AG08395 (cell line): Measurements from ENCODE around the gene CATSPER1.
A peak's percentile ranks its signal among the peaks of the same experiment; 100 is the strongest.

Experiments used
- DNase-seq: peaks from one replicate; pipeline ENCODE4 v3.0.0; 2012; ENCODE audit warnings: mixed read lengths, low spot score

CATSPER1 gene

DNA sequence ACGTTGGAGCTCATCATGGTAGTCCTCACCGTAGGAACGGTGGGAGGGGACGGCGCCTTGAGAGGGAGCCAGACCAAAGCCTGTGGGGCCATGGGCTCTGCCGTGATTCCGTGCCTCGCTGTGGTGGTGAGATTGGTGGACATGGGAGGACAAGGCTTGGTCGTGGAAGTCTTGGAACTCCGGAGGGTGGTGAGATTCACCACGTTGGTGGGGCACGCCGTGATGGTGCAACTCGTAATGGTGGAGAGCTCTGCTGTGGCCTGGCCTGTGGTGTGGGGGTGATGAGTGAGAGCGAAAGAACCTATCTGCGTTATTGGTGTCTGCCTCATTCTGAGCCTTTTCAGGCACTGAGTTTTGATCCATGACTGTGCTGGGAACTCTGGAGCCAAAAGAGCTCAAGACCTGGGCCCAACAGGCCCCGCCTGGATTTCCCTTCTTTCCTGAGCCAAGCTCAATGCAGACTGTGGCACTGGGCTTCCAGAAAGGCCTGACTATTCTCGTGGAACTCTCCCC, at the start of gene CATSPER1:
Gene CATSPER1, minus strand, starts transcription at position 463 of the 513 bp plus-strand sequence. Its CDS starts 100 bp downstream, at position 363.
- no peak for DNase-seq

DNA sequence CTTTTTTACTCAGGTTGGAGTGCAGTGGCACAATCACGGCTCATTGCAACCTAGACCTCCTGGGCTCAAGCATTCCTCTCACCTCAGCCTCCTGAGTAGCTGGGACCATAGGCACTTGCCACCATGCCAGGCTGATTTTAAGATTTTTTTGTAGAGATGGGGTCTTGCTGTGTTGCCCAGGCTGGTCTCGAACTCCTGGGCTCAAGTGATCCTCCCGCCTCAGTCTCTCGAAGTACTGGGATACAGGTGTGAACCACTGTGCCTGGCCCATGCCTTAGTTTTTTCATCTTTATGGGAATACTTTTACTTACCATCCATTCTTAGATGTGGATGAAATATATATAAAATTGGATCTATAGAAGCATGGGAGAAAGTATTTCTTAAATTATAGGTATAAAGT, 49.0 kb upstream of the CATSPER1 start:
- DNase-seq = no peak

DNA sequence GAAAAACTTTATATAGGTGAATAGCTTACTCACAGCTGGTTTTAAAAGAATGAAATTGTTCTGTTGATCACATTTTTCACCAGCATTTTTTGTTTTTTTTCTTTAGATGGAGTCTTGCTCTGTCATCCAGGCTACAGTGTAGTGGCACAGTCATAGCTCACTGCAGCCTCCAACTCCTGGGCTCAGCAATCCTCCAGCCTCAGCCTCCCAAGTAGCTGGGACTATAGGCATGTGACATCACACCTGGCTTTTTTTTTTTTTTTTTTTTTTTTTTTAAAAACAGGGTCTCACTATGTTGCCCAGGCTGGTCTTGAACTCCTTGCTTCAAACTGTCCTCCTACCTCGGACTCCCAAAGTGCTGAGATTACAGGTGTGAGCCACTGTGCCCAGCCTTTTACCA, 47.4 kb upstream of the CATSPER1 start:
- DNase-seq = no peak

DNA sequence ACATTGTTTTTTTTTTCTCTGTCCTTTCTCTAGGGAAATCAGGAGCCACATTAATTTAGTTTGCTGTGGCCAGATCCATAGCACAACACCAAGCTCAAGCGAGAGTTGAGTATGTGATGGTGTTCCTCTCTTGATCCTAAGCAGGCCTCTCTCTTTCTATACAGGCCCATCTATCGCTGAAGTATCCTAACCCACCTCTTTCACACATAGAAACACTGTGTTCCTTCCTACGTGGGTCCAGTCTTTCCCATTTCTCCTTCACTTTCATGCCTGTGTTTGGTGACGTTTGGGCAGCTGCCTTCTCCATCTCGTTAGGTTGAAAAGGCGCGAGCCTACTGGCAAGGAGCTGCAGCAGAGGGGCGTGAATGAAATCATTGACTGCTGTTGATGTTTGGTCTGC, 46.2 kb upstream of the CATSPER1 start:
- DNase-seq = no peak

DNA sequence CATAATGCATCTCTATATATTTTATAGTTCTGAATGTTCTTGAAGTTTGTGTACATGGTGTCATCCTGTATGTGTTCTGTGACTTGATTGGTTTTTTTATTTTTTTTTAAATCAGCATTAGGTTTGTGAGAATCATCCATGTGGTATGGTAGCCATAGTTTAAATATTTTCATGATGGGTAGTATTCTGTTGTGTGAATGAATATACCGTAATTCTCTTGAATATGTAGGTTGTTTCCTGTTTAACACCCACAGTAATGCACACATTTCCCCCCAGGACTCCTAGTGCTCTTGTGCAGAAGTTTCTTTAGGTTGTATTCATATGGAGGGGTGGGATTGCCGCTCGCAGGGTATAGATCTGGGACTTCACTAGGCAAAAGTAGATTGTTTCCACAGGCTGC, 45.8 kb upstream of the CATSPER1 start:
- DNase-seq = no peak

DNA sequence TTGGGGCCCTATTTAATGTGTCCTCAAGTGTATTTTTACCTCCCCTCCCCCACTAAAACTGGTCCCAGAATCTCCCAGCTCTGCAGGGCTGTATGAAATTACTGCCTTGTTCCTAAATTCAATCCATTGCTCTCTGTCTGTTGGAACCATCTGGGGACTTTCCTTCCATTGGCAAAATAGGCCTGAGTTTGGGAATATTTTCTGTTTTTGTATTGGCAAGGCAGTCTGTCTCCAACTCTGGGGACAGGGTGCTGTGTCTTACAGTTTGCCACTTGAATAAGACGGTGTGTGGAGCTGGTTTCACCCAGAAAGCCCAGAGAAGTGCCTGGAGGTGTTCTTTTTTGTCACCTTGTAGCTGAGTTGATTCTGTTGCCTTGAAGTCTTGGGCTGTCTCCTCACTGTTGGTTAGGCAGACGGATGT, 45.1 kb upstream of the CATSPER1 start:
- no peak for DNase-seq

DNA sequence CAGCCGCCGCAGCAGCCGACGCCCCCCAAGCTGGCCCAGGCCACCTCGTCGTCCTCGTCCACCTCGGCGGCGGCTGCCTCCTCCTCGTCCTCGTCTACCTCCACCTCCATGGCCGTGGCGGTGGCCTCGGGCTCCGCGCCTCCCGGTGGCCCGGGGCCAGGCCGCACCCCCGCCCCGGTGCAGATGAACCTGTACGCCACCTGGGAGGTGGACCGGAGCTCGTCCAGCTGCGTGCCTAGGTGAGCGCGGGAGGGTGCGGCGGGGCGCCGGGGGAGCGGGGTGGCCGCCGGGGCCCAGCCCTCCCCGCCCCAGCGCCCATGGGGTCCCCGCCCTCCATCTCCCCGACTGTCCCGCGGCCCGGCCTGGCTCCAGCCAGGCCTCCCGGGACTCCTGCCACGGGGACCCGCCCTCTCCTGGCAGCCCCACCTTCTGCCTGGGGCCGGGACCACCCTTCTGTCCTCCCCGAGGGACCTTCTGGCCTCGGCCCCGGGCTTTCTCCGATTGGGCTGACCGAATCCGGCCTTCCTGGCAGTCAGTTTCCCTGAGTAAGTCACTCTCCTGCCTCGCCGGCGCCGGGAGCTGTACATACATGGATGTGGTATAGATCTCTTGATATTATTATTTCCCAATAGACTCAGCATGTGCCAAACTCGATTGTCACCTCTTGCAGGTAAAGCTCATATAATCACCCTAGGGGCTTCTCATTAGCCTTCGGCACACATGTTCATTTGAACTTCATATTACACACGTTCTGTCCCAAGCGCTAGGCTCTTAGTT, 44.5 kb upstream of the CATSPER1 start:
- peak; percentile 48 for DNase-seq

DNA sequence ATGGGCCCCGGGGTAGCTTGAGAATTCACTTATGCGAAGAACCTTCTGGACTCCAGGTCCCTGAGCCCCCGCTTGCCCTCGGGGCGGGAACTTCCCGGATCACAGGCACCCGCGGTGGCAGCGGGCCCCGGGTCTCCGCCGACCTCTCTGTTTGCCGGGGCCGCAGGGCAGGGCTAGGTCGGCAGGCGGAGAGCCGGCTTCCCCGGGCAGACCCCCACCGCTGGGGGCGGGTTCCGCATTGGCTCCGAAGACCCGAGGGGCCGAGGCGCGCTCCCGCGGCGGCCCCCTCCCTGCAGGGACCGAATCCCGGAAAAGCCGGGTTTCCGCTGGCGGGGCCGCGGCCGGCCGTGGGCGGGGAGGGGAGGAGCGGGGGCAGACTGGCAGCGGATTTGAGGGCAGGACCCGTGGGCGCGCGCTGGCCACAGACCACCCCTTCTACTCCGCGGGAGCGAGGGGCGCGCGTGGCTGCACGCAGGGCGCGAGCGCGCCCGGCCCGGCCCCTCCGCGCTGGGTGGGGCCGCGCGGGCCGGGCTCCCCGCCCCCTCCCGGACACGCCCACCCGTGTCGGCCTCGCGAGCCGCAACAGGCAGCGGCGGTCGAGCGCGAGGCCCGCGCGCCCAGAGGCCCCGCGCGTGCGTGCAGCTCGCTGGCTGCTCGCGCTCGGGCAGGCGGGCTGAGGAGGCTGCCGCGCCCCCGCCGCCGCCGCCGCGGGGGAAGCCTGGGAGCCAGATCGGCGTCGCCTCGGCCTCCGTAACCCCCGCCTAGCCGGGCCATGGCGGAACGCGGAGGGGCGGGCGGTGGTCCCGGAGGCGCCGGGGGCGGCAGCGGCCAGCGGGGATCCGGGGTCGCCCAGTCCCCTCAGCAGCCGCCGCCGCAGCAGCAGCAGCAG, 43.7 kb upstream of the CATSPER1 start, which contains the start of gene PACS1:
Gene PACS1, plus strand, starts transcription at position 558 of the 889 bp plus-strand sequence. Its CDS starts 215 bp downstream, at position 773.
- peak; percentile 92 for DNase-seq

DNA sequence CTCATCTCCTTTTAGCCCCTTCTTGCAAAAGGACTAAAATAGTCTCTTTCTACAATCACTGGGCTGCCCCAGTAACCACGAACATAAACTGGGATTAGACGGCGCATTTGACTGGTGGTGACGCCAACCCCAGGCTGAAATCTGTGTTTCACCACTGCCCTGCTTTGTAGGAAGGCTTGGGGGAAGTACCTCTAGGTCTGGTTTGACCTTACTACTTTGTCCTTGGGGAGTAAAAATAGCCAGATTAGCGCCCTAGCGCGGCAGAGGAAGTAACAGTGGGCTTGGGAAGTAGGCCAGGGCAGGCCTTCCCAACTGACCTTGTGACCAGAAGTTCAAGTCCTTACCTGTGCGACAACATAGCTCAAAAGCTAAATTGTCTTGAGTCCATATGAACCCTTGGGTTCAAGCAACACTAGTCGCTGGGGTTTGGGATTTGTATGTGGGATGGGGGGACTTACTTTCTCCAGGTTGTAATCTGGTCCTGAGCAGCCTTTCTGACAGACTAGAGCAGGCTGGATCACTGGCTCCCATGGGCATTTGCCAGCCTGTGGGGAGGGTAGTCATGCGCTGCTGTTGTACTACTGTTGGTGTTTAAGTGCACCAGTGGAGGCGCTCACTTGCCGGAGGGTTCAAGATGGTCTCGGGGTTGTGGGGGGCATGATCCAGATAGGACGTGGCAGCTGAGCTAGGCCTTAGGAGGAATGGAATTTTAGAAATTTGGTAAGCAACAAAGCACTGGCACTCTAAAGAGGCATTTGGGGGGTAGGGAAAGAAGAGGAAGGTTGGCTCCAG, 42.8 kb upstream of the CATSPER1 start:
- peak; percentile 75 for DNase-seq

DNA sequence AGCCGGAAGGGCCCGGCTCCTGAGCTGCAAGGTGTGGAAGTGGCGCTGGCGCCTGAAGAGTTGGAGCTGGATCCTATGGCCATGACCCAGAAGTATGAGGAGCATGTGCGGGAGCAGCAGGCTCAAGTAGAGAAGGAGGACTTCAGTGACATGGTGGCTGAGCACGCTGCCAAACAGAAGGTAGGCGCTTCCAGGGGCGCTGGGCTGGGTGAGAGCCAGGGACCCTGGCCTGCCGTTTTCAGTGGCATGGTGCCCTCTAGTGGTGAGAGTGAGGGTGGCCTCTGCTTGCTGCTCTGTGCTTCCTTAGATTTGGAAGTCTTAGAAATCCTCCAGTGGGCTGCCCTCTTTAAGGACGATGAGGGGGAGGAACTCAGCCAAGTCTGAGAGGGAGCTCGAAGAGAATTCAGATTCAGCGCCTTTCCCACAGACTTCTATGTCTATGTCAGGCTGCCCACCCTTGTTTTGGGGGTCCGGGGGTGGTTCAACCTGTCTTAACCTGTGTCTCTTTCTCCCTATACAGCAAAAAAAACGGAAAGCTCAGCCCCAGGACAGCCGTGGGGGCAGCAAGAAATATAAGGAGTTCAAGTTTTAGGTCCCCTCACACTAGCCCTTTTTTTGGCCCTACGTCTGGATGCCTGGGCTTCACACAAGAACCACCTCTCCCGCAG, 42.0 kb upstream of the CATSPER1 start:
- DNase-seq = peak; percentile 65

DNA sequence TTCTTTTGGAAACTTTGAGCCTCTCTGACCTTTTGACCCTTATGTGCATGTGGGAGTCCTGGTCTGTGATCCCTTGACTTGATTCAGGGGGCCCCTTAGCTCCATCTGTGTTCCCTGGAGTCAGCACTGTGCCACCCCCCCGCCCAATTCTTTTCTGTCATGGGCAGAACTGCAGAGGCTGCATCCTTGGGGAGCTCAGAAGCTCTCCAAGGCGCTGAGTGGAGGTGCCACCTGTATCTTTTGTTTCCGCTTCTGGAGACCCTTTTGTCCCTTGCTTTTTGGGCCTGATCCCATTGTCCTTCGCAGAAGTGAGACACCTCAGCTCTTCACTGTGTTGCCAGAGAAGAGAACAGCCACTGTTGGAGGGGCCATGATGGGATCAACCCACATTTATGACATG, 41.4 kb upstream of the CATSPER1 start:
- DNase-seq = no peak

DNA sequence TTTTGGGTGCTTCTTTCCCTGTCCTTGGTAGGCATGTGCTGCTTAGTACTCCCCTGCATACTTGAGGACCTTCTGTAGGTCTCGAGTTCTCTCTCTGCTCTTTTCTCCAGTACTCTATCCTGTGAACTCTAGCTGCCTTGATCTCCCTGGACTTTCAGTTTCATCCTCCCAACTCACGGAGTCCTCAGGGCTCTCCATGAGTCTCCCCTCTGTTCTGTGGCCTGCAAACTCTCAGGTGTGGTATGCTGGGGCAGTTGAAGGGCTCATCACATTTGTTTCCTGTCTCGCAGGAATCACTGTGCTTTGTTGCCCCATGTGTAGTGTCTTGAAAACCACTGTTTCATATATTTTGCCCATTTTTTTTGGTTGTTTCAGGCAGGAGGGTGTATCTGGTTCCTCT, 40.5 kb upstream of the CATSPER1 start:
- no peak for DNase-seq

DNA sequence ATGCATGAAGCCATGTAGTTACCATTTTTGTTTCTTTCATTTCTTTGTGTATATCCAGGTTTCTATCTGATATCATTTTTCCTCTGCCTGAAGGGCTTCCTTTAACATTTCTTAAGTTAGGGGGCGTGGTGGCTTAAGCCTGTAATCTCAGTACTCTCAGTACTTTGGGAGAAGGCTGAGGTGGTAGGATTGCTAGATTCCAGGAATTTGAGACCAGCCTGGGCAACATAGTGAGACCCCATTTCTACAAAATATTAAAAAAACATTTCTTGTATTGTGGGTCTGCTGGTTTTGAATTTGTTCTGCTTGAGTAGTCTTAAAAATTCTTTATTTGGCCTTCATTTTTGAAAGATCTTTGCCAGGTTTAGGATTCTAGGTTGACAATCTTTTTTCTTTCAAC, 38.3 kb upstream of the CATSPER1 start:
- DNase-seq = no peak

DNA sequence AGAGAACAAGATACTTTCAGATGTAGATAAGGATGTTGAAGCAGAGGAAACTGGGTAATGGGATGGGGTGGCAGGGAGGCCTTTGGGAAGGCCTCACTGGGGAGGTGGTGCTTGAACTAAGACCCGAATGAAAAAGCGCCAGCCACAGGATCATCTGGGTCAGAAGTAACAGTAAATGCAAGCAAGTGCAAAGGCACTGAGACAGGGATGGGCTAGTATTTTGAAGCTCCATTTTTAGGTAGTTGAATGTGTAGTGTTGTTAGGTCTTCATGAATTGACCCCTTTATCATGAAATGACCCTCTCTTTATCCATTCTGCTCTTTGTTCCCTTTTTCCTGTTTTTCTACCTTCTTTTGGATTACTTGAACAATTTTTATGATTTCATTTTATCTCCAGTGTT, 37.6 kb upstream of the CATSPER1 start:
- DNase-seq = no peak

DNA sequence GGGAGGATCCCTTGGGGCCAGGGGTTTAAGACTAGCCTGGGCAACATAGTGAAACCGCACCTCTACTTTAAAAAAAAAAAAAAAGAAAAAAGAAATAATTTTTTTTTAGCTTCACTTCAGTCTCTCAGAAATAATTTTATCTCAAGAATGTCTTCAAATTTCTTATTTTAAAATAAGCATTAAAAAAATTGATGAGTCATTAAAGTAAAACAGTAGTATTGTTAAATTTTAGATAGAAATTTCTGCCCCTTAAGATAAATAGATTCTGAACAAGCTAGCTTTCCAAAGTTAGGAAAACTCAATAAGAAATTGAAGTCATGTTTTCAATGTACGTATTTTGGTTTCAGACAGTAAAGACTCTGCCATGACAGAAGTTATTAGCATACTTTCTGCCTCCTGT, 36.1 kb upstream of the CATSPER1 start:
- no peak for DNase-seq

DNA sequence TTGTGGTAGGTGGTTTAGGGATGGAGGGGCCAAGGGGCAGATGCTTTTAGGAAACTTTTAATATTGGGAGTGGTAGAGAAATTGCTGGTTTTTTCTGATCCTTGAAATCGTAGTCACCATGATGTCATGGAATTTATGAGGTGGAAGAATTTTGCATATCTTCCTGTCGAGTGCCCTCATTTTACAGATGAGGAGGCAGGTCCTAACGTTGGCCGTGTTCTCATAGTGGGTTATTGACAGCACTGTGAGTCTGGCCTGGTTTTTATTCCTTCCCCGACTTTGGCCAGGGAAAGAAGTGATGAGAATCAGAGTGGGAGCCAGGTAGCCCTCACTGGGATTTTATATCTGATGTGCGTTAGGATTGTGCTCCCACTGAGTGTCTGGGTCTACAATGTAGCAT, 35.0 kb upstream of the CATSPER1 start:
- DNase-seq = no peak

DNA sequence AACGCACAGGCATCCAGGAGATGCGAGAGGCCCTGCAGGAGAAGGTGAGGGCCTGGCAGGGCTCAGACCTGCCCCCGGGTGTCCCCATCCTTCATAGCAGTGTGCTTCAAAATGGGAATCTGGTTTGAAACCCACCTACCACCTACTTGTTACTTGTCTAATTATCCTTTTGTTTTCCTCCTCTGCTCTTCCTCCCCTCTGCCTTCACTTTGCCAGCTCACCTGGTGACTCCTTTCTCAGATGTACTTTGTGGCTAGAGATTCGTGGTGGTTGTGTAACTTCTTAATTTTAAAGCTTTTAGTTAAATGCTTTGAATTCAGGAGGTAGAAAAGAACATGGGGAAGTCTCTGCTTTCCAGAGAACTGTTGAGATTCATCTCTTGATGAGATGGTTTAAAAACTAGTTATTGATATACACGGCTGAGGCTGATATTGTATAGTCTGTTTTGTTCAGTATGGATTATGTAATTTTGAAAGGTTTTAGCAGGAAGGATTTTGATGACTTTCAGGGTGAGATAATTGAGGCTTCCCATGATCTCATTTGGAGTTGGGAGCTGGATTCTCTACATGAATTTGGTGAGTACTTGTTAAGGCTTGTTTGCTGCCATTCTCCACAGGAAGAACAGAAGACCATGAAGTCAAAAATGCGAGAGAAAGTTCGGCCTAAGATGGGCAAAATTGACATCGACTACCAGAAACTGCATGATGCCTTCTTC, 33.8 kb upstream of the CATSPER1 start:
- DNase-seq = no peak

DNA sequence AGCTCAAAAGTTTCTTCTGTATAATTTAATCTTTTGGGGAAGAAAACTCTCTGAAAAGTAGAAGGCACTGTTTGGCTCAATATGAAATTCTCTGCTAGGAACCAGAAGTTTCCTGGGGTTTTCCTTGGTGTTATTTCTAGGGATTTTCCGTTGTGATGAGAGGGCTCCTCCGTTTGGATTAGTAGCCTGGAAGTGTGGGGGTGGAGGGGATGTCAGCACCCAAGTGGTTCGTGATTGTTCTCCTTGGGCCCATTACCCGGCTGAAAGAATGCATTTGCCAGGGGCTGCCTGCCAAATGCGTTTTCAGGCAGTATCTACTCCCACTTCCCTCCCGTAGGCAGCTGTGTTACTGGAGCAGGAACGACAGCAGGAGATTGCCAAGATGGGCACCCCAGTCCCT, 30.2 kb upstream of the CATSPER1 start:
- no peak for DNase-seq

DNA sequence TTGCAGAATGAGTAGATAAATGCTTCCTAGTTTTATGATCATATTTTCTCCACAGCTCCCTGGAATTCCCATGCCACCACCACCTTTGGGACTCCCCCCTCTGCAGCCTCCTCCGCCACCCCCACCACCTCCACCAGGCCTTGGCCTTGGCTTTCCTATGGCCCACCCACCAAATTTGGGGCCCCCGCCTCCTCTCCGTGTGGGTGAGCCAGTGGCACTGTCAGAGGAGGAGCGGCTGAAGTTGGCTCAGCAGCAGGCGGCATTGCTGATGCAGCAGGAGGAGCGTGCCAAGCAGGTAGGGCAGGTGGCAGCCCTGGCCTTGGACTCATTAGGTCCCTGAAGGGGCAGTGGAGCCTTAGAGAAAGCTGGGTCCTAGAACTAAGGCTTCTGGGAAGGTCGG, 28.7 kb upstream of the CATSPER1 start:
- no peak for DNase-seq

DNA sequence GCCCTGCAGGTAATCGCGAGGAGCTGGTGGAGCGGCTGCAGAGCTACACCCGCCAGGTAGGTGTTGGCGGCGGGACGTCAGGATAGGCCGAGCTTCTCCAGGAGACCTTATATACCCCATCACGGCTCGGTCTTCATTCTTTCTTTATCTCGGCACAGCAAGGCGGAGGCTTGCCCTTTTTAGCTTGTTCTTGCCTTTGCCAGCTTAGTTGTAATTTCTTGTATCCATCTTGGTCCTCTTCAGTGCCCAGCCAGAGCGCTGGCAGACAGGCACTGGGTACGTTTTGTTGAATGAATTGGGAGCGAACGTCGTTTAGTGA, 26.3 kb upstream of the CATSPER1 start:
- DNase-seq = no peak
